GM21529 (cell line): ENCODE data around the gene BTBD10.

ENCODE experiments used
- ATAC-seq: cut with Tn5 transposase; IDR thresholded peaks from one replicate; pipeline ENCODE4 v1.9.1; 2021; ENCODE audit not compliant: unreplicated experiment

Gene BTBD10

GRCh38 chr11:13462901-13463778 lies at the start of gene BTBD10:
TSS of gene BTBD10 (minus strand) at chr11:13463222. CDS start at chr11:13445124, 18,098 bp downstream.
- ATAC-seq: peak; percentile 94

- no peak for ATAC-seq
Measured at GRCh38 chr11:13503393-13503792, 40.4 kb upstream of the BTBD10 start.

GRCh38 chr11:13502492-13502891 lies 39.5 kb upstream of the BTBD10 start:
- no peak for ATAC-seq

GRCh38 chr11:13495929-13496328 lies 32.9 kb upstream of the BTBD10 start, which contains the start of gene PTH:
TSS of gene PTH (minus strand) at chr11:13495997. CDS start at chr11:13492855, 3,142 bp downstream.
- no peak for ATAC-seq

- no peak for ATAC-seq
Measured at GRCh38 chr11:13494051-13494450, 31.0 kb upstream of the BTBD10 start.

- ATAC-seq: peak; percentile 56
Measured at GRCh38 chr11:13487661-13488030, 24.6 kb upstream of the BTBD10 start.

GRCh38 chr11:13486926-13487660 lies 24.1 kb upstream of the BTBD10 start:
- ATAC-seq: peak; percentile 45

GRCh38 chr11:13480198-13480597 lies 17.2 kb upstream of the BTBD10 start:
- no peak for ATAC-seq

- no peak for ATAC-seq
Measured at GRCh38 chr11:13479688-13480087, 16.7 kb upstream of the BTBD10 start.

GRCh38 chr11:13475091-13475490 lies 12.1 kb upstream of the BTBD10 start:
- ATAC-seq: no peak

- no peak for ATAC-seq
Measured at GRCh38 chr11:13473013-13473722, 10.1 kb upstream of the BTBD10 start.

- no peak for ATAC-seq
Measured at GRCh38 chr11:13468750-13469149, 5.7 kb upstream of the BTBD10 start.

GRCh38 chr11:13465909-13466371 lies 2.9 kb upstream of the BTBD10 start:
- ATAC-seq: no peak

- ATAC-seq: no peak
Measured at GRCh38 chr11:13463779-13464290, 813 bp upstream of the BTBD10 start.

- ATAC-seq: peak; percentile 55
Measured at GRCh38 chr11:13462311-13462900, 616 bp downstream of the BTBD10 start.

- no peak for ATAC-seq
Measured at GRCh38 chr11:13461291-13461690, 1.7 kb downstream of the BTBD10 start.

GRCh38 chr11:13450832-13451397 lies 12.1 kb downstream of the BTBD10 start:
- ATAC-seq: no peak

GRCh38 chr11:13449522-13449921 lies 13.5 kb downstream of the BTBD10 start:
- no peak for ATAC-seq

- no peak for ATAC-seq
Measured at GRCh38 chr11:13448876-13449275, 14.1 kb downstream of the BTBD10 start.

- no peak for ATAC-seq
Measured at GRCh38 chr11:13446444-13446843, 16.6 kb downstream of the BTBD10 start.
